GM21360 (cell line): Measurements from ENCODE around the gene C10orf90.

Experiments used
- ATAC-seq: cut with Tn5 transposase; IDR thresholded peaks from one replicate; pipeline ENCODE4 v1.9.1; 2021; ENCODE audit warnings: mild to moderate bottlenecking, moderate library complexity; ENCODE audit not compliant: unreplicated experiment

Gene C10orf90

DNA sequence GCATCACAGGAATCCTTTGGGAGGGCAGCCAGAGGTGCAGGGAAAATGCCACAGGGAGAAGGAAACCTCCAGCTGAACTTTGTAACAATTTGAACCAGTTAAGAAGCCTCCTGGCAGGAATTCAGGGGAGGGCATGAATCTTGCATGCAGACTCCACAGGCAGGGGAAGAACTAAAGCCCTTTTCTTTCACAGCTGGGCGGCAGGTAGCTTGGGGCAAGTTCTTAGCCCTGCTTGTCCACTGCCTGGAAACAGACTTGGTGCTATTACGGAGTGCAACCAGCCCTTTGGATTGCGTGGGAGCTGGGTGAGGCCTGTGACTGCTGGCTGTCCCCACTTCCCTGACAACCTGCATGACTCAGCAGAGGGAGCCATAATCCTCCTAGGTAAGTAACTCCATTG lies 230.6 kb downstream of the C10orf90 start:
- ATAC-seq = no peak

DNA sequence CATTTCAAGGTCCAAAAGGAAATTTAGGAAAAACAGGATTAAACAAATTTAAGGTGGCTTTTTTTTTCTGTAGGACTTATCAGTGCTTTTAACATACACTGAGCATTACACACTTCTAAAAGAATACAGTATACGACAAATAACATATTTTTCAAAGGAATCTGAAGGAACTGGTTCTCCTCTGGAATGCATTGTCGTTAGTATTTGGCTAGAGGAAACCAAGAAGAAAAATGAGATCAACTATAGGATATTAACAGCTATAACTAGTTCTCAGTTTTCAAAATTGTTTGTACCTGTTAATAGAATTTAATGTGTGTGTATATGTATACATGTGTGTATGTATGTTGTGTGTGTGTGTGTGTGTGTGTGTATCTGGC lies 232.1 kb downstream of the C10orf90 start:
- ATAC-seq = no peak

DNA sequence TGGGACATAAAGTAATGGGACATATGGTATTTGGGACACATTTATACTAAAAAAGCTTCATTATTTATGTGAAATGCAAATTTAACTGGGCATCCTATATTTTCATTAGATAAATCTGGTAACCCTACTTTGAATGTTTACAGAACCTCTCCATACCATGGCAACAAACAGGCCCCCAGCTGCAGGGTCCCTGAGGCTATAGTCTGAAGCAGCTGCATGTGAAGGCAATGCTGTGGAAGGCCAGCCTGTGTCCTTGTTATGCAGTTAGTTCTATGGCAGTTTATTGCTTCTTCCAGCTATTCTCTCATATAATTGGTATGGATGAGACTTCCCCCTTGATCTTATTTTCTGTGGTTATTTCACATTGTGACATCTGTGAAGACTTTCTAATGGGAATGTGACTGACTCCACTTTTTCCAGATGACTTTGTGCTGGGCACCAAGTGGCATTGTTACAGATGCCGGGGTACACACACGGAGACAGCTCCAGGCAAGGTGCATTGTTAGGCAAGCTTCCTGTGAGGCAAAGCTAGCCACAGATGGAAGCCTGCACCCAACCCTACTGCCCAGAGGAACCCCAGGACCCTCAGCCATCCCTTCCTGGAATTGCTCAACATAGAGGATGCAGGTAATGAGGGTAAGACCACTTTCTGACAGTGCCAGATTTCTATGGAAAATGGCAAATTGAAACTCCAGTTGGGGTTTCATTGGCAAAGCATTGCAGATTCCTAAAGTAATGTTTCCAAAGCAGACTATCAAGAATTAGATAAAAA lies 232.7 kb downstream of the C10orf90 start:
- no peak for ATAC-seq

DNA sequence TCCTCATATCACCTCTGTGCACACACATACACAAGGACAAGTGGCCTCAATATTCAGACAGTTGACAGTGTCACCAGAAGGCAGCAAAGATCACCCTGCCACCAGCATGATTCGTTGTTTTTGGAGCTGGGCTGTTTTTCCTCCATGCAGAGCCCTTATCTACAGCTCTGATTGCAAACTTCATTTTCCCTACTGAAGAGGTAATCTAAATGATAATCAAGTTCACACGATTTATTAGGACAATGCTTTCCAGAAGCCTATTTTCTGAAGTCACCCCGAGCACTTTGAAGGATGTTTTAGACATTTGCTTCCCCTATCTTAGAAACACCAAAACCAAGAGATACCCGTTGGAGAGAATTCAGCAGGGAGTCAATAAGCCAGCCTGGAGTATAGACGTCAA lies 236.3 kb downstream of the C10orf90 start:
- ATAC-seq = no peak

DNA sequence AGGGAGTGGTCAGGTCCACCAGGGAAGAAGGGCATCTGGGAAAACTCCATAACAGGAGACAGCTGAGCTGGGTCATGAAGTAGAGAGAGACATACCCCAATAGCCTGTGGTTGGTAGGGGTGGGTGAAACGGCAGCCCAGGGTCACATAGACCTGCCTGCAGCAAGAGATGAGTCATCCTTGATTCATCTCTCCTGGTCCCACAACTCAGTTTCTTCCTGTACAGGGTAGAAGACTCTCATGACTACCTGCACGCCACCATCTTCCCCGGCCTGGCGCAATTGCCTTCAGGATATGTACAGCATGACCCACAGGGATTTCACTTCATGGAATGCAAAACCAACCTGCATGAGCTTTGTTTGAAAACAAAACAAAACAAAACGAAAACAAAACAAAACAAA lies 237.1 kb downstream of the C10orf90 start:
- no peak for ATAC-seq

DNA sequence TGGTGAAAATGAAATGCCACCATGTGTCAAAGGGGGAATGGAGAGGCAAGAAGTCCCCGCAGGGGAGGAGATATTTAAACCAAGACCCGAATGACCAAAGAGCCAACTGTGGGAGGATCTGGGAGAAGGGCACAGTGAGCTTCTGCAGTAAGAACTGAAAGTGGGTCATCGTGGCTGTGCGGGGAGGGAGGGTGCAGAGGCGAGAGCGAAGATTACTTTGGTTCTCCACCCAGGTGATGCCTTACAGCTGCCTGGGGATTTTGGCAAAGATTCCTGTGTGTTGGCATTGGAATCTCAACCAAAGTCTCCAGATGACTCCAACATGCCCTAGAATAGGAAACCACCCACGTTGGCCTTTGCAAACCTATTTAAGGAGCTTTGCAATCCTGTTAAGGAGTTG lies 238.0 kb downstream of the C10orf90 start:
- no peak for ATAC-seq

DNA sequence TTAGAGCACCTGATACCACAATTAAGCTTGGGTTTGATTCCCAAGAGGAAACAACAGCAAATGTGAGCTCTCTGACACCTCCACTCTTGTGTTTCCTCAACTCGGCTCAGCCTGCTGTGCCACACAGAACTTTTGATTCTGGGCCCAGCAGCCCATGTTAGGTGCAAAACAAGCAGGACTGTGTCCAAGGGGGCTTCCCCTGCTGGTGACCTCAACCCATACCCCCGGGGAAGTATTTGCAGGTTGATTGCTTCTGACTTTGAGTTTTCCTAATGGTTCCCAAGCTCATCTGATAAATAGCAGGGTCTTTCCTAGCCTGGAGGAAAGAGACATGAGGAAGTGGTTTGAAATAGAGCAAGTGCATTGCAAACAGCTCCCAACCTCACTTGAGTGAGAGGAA lies 238.7 kb downstream of the C10orf90 start:
- ATAC-seq = no peak

DNA sequence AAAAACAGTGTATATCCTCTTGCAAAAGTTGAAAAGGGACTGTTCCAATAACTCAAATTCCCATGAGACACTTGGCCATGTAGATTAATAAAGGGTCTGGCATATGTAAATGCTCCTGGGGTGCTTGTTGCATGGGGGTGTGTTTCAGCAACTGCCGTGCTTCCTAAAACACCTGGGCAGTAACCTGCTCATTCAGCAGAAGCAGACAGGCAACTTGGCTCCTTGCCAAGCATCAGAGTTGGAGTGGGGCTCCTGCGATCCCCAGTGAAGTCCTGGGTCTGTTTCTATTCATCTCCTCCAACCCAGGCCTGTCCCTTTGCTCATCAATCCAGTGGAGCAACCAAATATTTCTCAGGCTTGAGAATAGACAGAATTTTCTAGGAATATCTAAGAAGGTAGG lies 240.0 kb downstream of the C10orf90 start:
- no peak for ATAC-seq

GRCh38 chr10:126429275-126429674 lies 241.2 kb downstream of the C10orf90 start:
- ATAC-seq = no peak

DNA sequence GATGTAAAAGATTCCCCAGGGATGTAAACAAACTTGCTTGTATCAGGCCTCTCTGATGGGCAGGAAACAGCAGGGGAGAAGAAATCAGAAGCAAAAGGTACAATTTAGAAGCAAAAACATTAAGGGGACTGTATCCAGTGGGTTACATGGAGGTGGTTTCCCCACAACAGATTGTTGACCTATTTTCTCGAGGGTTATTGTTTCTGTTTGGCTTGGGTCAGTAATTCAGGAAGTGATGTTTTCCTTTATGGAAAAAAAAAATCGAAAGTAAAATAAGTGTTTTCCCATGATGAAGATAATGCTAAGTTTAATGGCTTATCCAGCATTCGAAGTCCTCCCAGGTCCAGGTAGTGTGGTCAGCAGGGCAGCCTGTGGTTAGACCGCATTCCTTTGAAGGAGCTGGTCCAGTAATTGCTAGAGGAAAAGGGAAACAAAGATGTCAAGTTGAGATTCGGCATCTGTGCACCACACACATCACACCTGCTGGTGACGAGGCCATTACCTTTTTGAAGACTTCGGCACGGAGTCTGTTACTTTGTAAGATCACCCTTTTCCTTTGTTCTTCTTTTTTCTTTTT lies 244.9 kb downstream of the C10orf90 start:
- ATAC-seq = no peak

DNA sequence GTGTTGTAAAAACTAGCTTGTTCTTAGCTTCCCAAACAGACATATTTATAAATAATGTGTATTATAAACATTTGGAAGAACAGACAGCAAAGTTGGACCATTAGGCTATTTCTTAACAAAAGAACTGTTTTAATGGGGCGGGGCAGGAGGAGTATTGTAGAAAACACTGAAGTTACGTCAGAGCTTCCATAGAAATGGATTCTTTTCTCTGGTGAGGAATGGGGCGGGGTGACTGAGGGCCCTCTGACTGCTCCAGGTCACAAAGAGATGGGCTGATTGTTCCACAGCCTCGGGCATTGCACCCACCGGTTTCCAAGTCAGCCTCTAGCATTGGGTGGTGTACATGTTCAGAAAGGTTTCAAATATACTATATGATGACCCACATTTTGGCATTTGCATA lies 245.5 kb downstream of the C10orf90 start:
- ATAC-seq = no peak

DNA sequence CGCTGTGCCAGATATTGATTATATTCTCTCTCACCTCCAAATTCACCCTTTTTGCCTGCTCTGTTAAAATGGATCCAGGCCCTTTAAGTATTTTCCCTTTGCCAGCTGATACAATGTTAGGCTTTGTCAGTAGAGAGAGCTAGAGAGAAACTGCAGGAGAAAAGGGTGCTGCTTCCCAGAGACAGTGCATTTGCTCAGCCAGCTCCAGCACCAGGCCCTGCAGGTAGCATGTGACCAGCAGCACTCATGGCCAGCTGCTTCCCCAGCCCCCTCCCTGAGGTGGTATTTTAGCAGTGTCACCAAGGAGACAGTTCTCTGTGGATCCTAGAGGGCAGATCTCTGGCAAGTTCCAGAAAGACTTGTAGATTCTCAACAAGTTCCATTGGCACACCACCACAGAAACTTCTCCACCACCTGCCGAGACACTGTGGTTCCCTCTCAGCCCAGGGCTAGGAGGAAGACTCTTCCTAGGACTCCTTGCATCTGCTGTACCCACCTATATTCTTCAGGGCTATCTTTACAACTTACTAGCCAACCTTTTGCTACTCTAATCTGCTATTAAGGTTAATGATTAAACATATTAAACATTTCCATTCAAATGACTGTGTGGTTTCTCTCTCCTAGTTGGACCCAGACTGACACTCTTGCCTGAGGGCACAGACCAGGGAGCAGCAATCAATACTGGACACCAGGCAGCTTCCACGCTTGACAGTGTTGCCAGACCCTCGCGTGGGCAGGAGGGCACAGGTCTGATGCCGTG lies 246.6 kb downstream of the C10orf90 start:
- ATAC-seq = no peak

GRCh38 chr10:126422567-126422966 lies 247.9 kb downstream of the C10orf90 start:
- no peak for ATAC-seq

DNA sequence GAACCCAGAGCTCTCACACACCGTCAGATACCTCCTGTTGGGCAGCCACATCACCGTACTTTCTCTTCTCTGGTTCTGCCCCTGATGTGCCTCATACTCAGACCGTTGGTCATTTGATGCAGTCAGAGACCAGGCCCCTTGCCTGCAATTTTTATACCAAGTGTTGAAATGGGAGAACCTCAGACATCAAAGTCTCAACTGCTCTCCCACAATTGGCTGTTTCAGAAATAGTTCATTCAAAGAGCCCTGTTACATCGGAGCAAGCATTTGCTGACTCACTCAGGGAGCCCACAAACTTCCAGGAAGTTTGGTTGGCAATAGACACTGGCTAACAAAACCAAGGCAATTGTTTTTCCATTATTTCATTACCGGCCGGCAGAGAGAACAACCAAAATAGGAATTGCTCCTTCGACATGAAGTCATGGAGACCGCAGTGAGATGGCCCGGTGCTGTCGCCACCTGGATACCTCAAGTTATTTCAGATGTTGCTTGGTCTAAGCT lies 248.7 kb downstream of the C10orf90 start:
- no peak for ATAC-seq

DNA sequence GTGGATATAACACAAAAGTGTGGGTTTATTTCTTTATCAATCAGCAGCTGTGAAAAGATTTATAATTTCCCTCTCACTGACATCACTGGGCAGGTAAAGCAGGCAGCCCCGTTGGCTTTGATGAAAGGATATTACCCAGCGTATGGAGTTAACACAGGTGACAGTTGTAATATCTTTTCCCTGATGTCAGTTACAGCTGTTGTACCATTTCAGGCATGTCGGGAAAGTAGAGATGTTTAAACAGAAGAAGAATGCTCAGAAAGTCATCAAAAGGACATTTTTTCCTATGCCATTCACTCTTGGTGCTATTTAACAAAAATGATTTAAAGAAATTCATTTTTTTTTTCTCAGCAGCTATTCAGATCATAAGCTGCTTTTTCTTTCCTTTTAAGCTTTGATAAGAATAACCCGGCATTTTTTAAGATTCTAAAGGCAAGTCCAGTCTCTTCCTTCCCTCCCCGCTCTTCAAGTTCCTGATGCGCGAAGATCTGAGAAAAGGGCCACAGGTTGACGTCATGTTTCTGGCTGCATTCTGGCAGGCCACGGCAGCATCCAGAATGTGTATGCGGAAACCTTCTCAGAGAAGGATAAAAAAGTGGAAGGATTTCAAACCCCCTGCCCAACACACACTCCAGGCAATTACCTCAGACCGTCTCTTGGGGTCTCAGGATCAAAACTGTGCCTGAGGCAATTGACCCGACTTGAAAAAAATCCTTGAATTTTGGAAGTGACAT lies 249.8 kb downstream of the C10orf90 start:
- ATAC-seq = no peak

DNA sequence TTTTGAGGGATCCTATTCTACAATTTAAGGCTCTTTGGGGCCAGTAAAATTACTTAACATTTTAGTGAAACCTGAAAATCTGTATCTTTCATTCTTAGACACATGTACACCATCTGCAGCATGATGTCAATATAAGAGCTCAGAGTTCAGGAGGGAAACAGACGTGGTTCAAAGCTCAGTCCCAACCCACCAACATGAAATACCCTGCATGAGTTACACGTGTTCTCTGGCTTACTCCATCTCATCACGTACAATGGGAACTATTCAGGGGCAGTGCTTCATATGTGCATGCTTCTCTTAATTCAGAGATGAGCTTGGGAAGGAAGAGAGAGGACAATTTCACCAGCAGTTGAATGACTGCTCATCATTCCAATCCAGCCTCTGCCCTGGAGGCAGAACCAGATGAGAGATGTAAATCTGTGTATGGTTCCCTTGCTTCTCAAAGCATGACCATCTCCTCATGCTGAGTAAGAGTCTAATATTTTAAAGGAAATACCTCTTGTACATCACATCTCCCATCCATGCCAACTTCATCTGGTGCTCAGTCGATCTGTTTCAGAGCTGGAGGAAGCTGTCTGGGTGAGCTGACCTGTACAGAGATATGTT lies 253.2 kb downstream of the C10orf90 start:
- ATAC-seq = no peak

- no peak for ATAC-seq
Measured at GRCh38 chr10:126409821-126410220, 260.7 kb downstream of the C10orf90 start.

- no peak for ATAC-seq
Measured at GRCh38 chr10:126408953-126409641, 261.4 kb downstream of the C10orf90 start.

GRCh38 chr10:126407831-126408230 lies 262.7 kb downstream of the C10orf90 start:
- ATAC-seq = no peak

DNA sequence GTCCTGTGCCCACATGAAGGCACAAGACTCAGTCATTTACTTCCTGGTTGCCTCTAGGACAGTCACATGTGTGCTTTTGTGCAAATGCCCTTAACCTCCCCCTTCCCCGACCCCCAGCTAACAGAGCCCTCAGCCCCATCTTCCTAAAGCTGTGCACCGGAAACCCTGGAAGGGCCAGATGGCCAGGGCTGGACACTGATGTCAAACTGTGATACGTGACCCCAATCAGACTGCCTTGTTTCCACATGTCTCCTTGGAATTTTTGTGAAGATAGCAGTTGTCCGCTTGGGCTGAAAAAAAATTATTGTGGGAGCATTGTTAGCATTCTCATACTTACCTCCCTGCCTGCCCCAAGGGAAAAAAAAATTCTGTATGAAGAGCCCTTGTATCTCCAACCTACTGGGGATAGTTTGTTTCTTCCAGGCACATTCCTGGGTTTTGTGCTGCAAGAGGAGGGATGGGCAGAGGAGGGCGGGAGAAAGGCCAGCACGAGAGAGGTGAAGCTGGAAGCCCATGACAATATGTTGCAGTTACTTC lies 265.2 kb downstream of the C10orf90 start:
- ATAC-seq = no peak
